ENCODE measurements around the gene NPTN. TPM values are rescaled to one million over a fixed set of nuclear protein-coding genes. Genes with fewer than 3 reads are reported as not detected.

The NPTN gene
- polyA plus RNA-seq, 2 of the 4 experiments (the other 2 are of a cell fraction), result 150 to 201 TPM

DNA sequence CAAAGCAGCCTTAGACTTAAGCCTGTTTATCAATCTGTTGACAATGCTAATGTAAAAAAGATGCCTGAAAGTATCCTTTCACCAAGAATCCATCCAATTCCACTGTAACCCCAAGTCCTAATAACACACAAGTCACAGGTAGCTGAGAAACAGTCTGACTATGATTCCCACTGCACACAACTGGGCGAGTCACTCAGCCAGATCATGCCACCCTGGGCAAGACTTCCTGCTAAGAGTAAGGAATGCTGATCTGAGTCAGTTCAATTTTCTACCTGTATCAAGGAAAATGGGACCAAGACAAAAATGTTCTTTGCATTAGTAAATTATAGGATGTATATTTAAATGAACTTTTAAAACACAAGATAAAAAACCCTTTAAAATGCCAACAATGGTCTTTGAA is 33.3 kb downstream of the NPTN start (continued):
- TF ChIP-seq MAFK (IDR thresholded peaks at IDR 0.05; ENCODE audit: partially characterized antibody) (no peak), ELK1 (IDR thresholded peaks at IDR 0.05; ENCODE audit: low read depth, low read length) (no peak), NR3C1 (IDR thresholded peaks at IDR 0.05) (no peak), HOXA7 (CRISPR knock-in tag; IDR thresholded peaks at IDR 0.05) (no peak)

DNA sequence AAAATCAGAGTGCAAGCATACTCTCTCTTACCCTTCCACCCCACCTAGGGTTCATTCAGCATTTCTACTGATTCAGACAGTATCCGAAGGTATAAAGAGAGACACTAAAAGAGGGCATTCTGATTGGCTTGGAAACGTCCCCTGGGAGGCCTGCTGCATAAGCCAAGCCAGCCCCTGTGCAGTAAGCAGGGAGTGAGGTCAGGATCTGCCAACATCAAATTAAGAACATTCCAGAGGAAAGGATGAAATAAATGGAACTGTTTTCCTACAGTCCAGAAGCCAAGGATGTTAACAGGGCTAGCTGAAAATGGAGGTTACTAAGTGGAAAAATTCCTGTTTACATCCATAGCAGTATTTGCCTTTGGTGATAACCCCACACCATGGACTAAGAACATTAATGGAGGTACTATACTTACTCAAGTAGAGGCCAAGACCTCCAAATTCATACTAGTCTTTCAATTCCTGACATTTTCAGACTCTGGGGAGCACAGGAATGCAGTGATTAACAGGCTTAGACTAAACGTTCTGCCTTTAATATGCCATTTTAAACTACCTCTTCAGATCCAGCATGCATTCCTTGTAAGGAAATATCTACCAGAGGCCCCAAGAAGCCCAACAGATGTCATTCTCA is 34.5 kb downstream of the NPTN start:
- ATAC-seq (no peak), FAIRE-seq (no peak), DNase-seq (ENCODE audit: low read depth in 1 of 2, low spot score in 1 of 2) (no peak)
- Histone ChIP-seq H3K4me1 (peaks cover 41% of the 10 kb centered on the region), H3K27ac (no peak overlapping the region; a peak in 1 of 6 replicates), H3K9me3 (no peaks in the 10 kb centered on the region), H3K4me2 (no peak overlapping the region), H3K4me3 (no peak overlapping the region)
- ChIA-PET CTCF (interaction anchor here (1.0 to 7.0 kb wide), 3 partner anchors 30 to 38 kb away, joined by 4 to 51 read pairs (median 4); partner anchors contain the start of gene NPTN), POLR2A (no interaction called here)
- WGBS (ENCODE audit: missing lambda C conversion rate), result 58% methylated on average over 3 of the region's 3 CpGs
- TF ChIP-seq ZNF302 (CRISPR knock-in tag; IDR thresholded peaks at IDR 0.05) (no peak), CEBPB (IDR thresholded peaks at IDR 0.05) (no peak), RAD21 (conservative IDR thresholded peaks at IDR 0.05 in 1 of 2, IDR thresholded peaks at IDR 0.05 in 1 of 2) (no peak), BHLHE40 (IDR thresholded peaks at IDR 0.05; ENCODE audit: low read depth, low read length) (no peak), POLR2AphosphoS2 (conservative IDR thresholded peaks at IDR 0.05; ENCODE audit: low read length) (no peak), JUNB (IDR thresholded peaks at IDR 0.05) (no peak), KDM5A (IDR thresholded peaks at IDR 0.05) (no peak), TP53 (CRISPR knock-in tag; IDR thresholded peaks at IDR 0.05) (no peak), MAZ (IDR thresholded peaks at IDR 0.05; ENCODE audit: borderline replicate concordance, low read depth, low read length) (no peak)
- TF ChIP-seq, protein P1, sequence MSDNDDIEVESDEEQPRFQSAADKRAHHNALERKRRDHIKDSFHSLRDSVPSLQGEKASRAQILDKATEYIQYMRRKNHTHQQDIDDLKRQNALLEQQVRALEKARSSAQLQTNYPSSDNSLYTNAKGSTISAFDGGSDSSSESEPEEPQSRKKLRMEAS (IDR thresholded peaks at IDR 0.05), result no peak

DNA sequence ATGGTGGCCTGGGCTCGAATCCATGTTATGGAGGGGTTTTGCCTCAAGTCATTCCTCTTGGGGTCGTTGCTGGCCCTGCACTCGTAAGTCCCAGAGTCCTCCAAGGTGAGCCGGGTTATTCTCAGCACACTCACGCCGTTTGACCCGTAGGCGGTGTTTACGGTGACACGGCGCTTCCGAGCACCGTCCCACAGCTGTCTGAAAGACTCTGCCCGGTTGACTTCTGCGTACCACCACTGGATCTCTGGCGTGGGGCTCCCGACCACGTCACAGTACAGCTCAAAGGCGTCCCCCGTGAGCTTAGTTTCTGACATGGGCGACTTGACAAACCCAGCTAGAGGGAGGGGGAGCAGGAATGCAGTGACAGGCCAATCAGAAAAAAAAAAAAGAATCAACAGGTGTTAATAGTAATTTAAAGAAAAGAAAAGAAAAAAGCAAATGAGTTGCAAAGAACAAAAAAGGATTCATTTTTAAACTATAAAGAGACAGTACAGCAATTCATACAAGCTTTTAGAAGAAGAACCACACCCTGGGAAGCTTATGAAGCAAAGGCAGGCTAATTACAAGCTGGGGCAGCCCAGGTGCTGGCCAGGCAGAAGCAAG is 36.1 kb downstream of the NPTN start:
- 97% methylated on average over 21 of the region's 21 CpGs for WGBS (ENCODE audit: missing lambda C conversion rate)
- no peaks in the 10 kb centered on the region for H3K9me3 ChIP-seq
- ChIA-PET CTCF (interaction anchor here (0.7 to 7.0 kb wide), 7 partner anchors 9 to 1711 kb away, joined by 3 to 51 read pairs (median 4); partner anchors contain the start of gene NPTN), POLR2A (no interaction called here)
- peaks cover 29% of the 10 kb centered on the region for H3K4me1 ChIP-seq
- H3K27ac ChIP-seq, result no peak overlapping the region
- TF ChIP-seq CHD2 (IDR thresholded peaks at IDR 0.05; ENCODE audit: low read length, partially characterized antibody) (no peak), HOXB13 (CRISPR knock-in tag; IDR thresholded peaks at IDR 0.05; ENCODE audit: low read depth) (no peak), HOXB5 (CRISPR knock-in tag; IDR thresholded peaks at IDR 0.05) (no peak), TFCP2L1 (CRISPR knock-in tag; IDR thresholded peaks at IDR 0.05) (no peak)
- no peak for FAIRE-seq
- DNase-seq (ENCODE audit: low read depth in 1 of 2, low spot score in 1 of 2), result no peak
- no peak overlapping the region for H3K4me3 ChIP-seq
- ATAC-seq, result no peak
- no peak overlapping the region for H3K4me2 ChIP-seq

DNA sequence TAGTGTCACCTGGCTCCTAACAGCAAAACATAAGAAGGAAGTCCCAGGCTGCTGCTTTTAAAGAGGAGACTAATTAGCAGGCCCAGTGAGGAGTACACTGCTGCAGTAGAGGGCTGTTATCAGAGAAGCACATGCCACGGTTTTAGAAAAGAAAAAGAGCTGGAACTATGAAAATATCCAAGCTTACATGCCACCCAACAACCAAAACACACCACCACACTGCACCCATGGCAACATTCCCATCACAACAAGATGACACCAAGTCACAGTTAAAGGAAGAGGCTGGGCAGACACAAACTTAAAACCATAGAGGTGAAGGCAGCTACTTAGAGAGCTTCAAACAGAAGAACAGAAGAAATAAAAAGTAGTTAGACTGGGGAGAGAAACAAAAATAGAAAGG is 37.0 kb downstream of the NPTN start:
- H3K4me1 ChIP-seq, result peaks cover 20% of the 10 kb centered on the region
- no peaks in the 10 kb centered on the region for H3K9me3 ChIP-seq
- CTCF ChIA-PET, result interaction anchor here (0.7 to 7.0 kb wide), 7 partner anchors 8 to 104 kb away, joined by 3 to 51 read pairs (median 5); partner anchors contain the start of gene NPTN
- H3K27ac ChIP-seq, result no peak overlapping the region
- no peak overlapping the region for H3K4me2 ChIP-seq
- ATAC-seq, result no peak
- WGBS (ENCODE audit: missing lambda C conversion rate), result 56% methylated on average over 1 of the region's 1 CpG
- no peak for FAIRE-seq
- no peak for DNase-seq (ENCODE audit: low read depth in 1 of 2, low spot score in 1 of 2)
- H3K4me3 ChIP-seq, result no peak overlapping the region
- POLR2A ChIA-PET, result no interaction called here
- TF ChIP-seq POLR2AphosphoS2 (conservative IDR thresholded peaks at IDR 0.05; ENCODE audit: low read length), result no peak
- no peak for TF ChIP-seq FOSL2 (IDR thresholded peaks at IDR 0.05)
- no peak for TF ChIP-seq FOSL2 (CRISPR knock-in tag; IDR thresholded peaks at IDR 0.05)
- no peak for TF ChIP-seq EHF (CRISPR knock-in tag; IDR thresholded peaks at IDR 0.05)
- TF ChIP-seq, protein P1 (IDR thresholded peaks at IDR 0.05), result no peak
- TF ChIP-seq RAD21 (conservative IDR thresholded peaks at IDR 0.05 in 1 of 2, IDR thresholded peaks at IDR 0.05 in 1 of 2), result no peak
- no peak for TF ChIP-seq HOXB13 (CRISPR knock-in tag; IDR thresholded peaks at IDR 0.05; ENCODE audit: low read depth)
- TF ChIP-seq EHMT2 (IDR thresholded peaks at IDR 0.05; ENCODE audit: low read depth), result no peak
- no peak for TF ChIP-seq CEBPB (IDR thresholded peaks at IDR 0.05)
- TF ChIP-seq ESRRA (IDR thresholded peaks at IDR 0.05; ENCODE audit: borderline replicate concordance, low read length), result no peak
- TF ChIP-seq HDAC2 (IDR thresholded peaks at IDR 0.05), result no peak
- TF ChIP-seq NR3C1 (IDR thresholded peaks at IDR 0.05), result no peak
- no peak for TF ChIP-seq GATA3 (IDR thresholded peaks at IDR 0.05; ENCODE audit: borderline replicate concordance)
- no peak for TF ChIP-seq MYC (IDR thresholded peaks at IDR 0.05; ENCODE audit: borderline replicate concordance, low read length)
- no peak for TF ChIP-seq RCOR1 (IDR thresholded peaks at IDR 0.05; ENCODE audit: low read depth, low read length)
- TF ChIP-seq, protein P2, sequence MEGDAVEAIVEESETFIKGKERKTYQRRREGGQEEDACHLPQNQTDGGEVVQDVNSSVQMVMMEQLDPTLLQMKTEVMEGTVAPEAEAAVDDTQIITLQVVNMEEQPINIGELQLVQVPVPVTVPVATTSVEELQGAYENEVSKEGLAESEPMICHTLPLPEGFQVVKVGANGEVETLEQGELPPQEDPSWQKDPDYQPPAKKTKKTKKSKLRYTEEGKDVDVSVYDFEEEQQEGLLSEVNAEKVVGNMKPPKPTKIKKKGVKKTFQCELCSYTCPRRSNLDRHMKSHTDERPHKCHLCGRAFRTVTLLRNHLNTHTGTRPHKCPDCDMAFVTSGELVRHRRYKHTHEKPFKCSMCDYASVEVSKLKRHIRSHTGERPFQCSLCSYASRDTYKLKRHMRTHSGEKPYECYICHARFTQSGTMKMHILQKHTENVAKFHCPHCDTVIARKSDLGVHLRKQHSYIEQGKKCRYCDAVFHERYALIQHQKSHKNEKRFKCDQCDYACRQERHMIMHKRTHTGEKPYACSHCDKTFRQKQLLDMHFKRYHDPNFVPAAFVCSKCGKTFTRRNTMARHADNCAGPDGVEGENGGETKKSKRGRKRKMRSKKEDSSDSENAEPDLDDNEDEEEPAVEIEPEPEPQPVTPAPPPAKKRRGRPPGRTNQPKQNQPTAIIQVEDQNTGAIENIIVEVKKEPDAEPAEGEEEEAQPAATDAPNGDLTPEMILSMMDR (IDR thresholded peaks at IDR 0.05), result no peak
- no peak for TF ChIP-seq PBX3 (IDR thresholded peaks at IDR 0.05)

Measured in A549 (cell line).